ENCODE results near the gene RXRA. TPM values are rescaled to one million over a fixed set of nuclear protein-coding genes. Genes with fewer than 3 reads are reported as not detected.

The RXRA gene
- total RNA-seq, 1 donor from 2014 or later = 66.9 TPM

GRCh38 chr9:134344800-134345310, 18.6 kb downstream of the RXRA start:
- H3K27ac Mint-ChIP-seq = peak overlapping the region; percentile 53
- H3K4me1 Mint-ChIP-seq (ENCODE audit: unreplicated experiment) = peaks cover 33% of the 10 kb centered on the region

GRCh38 chr9:134345737-134346136, 19.5 kb downstream of the RXRA start:
- Mint-ChIP-seq H3K4me3 (no peak overlapping the region), H3K27me3 (no peaks in the 10 kb centered on the region), H3K9me3 (no peaks in the 10 kb centered on the region), H3K27ac (no peak overlapping the region), H3K4me1 (ENCODE audit: unreplicated experiment) (peaks cover 34% of the 10 kb centered on the region), H3K36me3 (no peaks in the 10 kb centered on the region)
- no peak for DNase-seq (ENCODE audit: extremely low spot score, unreplicated experiment)
- no peak for TF ChIP-seq CTCF (conservative IDR thresholded peaks at IDR 0.05)

More at GRCh38 chr9:134344800-134345310, 18.6 kb downstream of the RXRA start:
- no peak for TF ChIP-seq CTCF (conservative IDR thresholded peaks at IDR 0.05)
- no peaks in the 10 kb centered on the region for H3K9me3 Mint-ChIP-seq
- no peaks in the 10 kb centered on the region for H3K36me3 Mint-ChIP-seq
- H3K27me3 Mint-ChIP-seq = no peaks in the 10 kb centered on the region
- no peak for DNase-seq (ENCODE audit: extremely low spot score, unreplicated experiment)
- H3K4me3 Mint-ChIP-seq = no peak overlapping the region

- H3K4me3 Mint-ChIP-seq = no peak overlapping the region
- peak overlapping the region; percentile 46 for H3K27ac Mint-ChIP-seq
- no peaks in the 10 kb centered on the region for H3K9me3 Mint-ChIP-seq
- peaks cover 38% of the 10 kb centered on the region for H3K4me1 Mint-ChIP-seq (ENCODE audit: unreplicated experiment)
- DNase-seq (ENCODE audit: extremely low spot score, unreplicated experiment) = no peak
- no peaks in the 10 kb centered on the region for H3K36me3 Mint-ChIP-seq
- TF ChIP-seq CTCF (conservative IDR thresholded peaks at IDR 0.05) = no peak
- H3K27me3 Mint-ChIP-seq = no peaks in the 10 kb centered on the region
Observed at GRCh38 chr9:134346151-134346550, 19.9 kb downstream of the RXRA start.

- H3K27me3 Mint-ChIP-seq = no peaks in the 10 kb centered on the region
- no peaks in the 10 kb centered on the region for H3K36me3 Mint-ChIP-seq
- H3K4me3 Mint-ChIP-seq = no peak overlapping the region
- no peak for TF ChIP-seq CTCF (conservative IDR thresholded peaks at IDR 0.05)
- no peak for DNase-seq (ENCODE audit: extremely low spot score, unreplicated experiment)
- peaks cover 45% of the 10 kb centered on the region for H3K4me1 Mint-ChIP-seq (ENCODE audit: unreplicated experiment)
- H3K9me3 Mint-ChIP-seq = no peaks in the 10 kb centered on the region
- no peak overlapping the region for H3K27ac Mint-ChIP-seq
Observed at GRCh38 chr9:134346840-134347583, 20.8 kb downstream of the RXRA start.

GRCh38 chr9:134347996-134348395, 21.7 kb downstream of the RXRA start:
- no peak for DNase-seq (ENCODE audit: extremely low spot score, unreplicated experiment)
- TF ChIP-seq CTCF (conservative IDR thresholded peaks at IDR 0.05) = peak; percentile 15
- Mint-ChIP-seq H3K9me3 (no peaks in the 10 kb centered on the region), H3K4me3 (peak overlapping the region; percentile 63), H3K36me3 (no peaks in the 10 kb centered on the region), H3K27me3 (no peaks in the 10 kb centered on the region), H3K4me1 (ENCODE audit: unreplicated experiment) (peaks cover 41% of the 10 kb centered on the region), H3K27ac (peak overlapping the region; percentile 61)

Data from type B pancreatic cell (in vitro differentiated cells).